ENCODE results near the gene MAST4.

The MAST4 gene

GRCh38 chr5:66603881-66604280, 7.7 kb downstream of the MAST4 start:
- Histone ChIP-seq H3K36me3 (ENCODE audit: control insufficient read depth, low read length) (no peaks in the 10 kb centered on the region), H3K79me2 (ENCODE audit: control insufficient read depth, low read length) (no peaks in the 10 kb centered on the region), H3F3A (ENCODE audit: control insufficient read depth, insufficient read depth) (no peaks in the 10 kb centered on the region), H3K9me3 (ENCODE audit: control insufficient read depth, insufficient read depth, low read length) (no peaks in the 10 kb centered on the region), H3K4me3 (ENCODE audit: low read length) (no peak overlapping the region), H3K27me3 (ENCODE audit: control insufficient read depth, low read length) (peaks cover 28% of the 10 kb centered on the region), H3K9me2 (replicated peaks; ENCODE audit: control insufficient read depth, low read length) (no peaks in the 10 kb centered on the region), H3K27ac (ENCODE audit: low read depth, low read length) (no peak overlapping the region), H3K4me2 (ENCODE audit: low read length) (no peak overlapping the region), H3K4me1 (ENCODE audit: control insufficient read depth, low read length) (no peaks in the 10 kb centered on the region), H4K20me1 (ENCODE audit: control insufficient read depth, insufficient read depth, low read depth, low read length) (no peaks in the 10 kb centered on the region)
- no peak for TF ChIP-seq EZH2phosphoT487 (IDR thresholded peaks at IDR 0.05; ENCODE audit: borderline replicate concordance, low read length)
- TF ChIP-seq, protein P1, sequence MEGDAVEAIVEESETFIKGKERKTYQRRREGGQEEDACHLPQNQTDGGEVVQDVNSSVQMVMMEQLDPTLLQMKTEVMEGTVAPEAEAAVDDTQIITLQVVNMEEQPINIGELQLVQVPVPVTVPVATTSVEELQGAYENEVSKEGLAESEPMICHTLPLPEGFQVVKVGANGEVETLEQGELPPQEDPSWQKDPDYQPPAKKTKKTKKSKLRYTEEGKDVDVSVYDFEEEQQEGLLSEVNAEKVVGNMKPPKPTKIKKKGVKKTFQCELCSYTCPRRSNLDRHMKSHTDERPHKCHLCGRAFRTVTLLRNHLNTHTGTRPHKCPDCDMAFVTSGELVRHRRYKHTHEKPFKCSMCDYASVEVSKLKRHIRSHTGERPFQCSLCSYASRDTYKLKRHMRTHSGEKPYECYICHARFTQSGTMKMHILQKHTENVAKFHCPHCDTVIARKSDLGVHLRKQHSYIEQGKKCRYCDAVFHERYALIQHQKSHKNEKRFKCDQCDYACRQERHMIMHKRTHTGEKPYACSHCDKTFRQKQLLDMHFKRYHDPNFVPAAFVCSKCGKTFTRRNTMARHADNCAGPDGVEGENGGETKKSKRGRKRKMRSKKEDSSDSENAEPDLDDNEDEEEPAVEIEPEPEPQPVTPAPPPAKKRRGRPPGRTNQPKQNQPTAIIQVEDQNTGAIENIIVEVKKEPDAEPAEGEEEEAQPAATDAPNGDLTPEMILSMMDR (IDR thresholded peaks at IDR 0.05; ENCODE audit: low read depth, low read length, poor library complexity, severe bottlenecking), result no peak

DNA sequence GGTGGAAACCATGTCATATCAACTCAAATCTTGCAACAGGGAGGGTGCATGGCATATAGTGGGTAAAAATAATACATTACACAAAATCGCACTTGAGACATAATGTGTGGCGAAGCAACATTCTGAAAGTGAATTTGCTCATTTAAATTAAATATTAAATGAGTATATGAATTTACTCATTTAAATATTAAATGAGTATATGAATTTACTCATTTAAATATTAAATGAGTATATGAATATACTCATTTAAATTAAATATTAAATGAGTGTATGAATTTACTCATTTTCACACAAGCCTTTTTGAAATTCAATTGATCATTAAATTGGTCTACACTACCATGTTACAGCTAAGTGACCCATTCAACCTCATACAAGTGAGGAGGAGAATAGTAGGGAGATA, 10.5 kb downstream of the MAST4 start:
- no peak for TF ChIP-seq EZH2phosphoT487 (IDR thresholded peaks at IDR 0.05; ENCODE audit: borderline replicate concordance, low read length)
- TF ChIP-seq, protein P1 (IDR thresholded peaks at IDR 0.05; ENCODE audit: low read depth, low read length, poor library complexity, severe bottlenecking), result no peak
- no peaks in the 10 kb centered on the region for H3K4me1 ChIP-seq (ENCODE audit: control insufficient read depth, low read length)
- no peaks in the 10 kb centered on the region for H3F3A ChIP-seq (ENCODE audit: control insufficient read depth, insufficient read depth)

GRCh38 chr5:66608501-66608900, 12.3 kb downstream of the MAST4 start:
- Histone ChIP-seq H3K4me2 (ENCODE audit: low read length) (no peak overlapping the region), H3K27me3 (ENCODE audit: control insufficient read depth, low read length) (peaks cover 8% of the 10 kb centered on the region; the same call in 1 of the 2 replicates), H3F3A (ENCODE audit: control insufficient read depth, insufficient read depth) (no peaks in the 10 kb centered on the region), H3K9me2 (replicated peaks; ENCODE audit: control insufficient read depth, low read length) (no peaks in the 10 kb centered on the region), H3K27ac (ENCODE audit: low read depth, low read length) (no peak overlapping the region), H3K36me3 (ENCODE audit: control insufficient read depth, low read length) (no peaks in the 10 kb centered on the region), H3K4me1 (ENCODE audit: control insufficient read depth, low read length) (no peaks in the 10 kb centered on the region), H3K9me3 (ENCODE audit: control insufficient read depth, insufficient read depth, low read length) (no peaks in the 10 kb centered on the region), H4K20me1 (ENCODE audit: control insufficient read depth, insufficient read depth, low read depth, low read length) (no peaks in the 10 kb centered on the region), H3K79me2 (ENCODE audit: control insufficient read depth, low read length) (no peaks in the 10 kb centered on the region), H3K4me3 (ENCODE audit: low read length) (no peak overlapping the region)
- TF ChIP-seq, protein P1 (IDR thresholded peaks at IDR 0.05; ENCODE audit: low read depth, low read length, poor library complexity, severe bottlenecking), result no peak
- TF ChIP-seq EZH2phosphoT487 (IDR thresholded peaks at IDR 0.05; ENCODE audit: borderline replicate concordance, low read length), result no peak

More for the DNA sequence above, 10.5 kb downstream of the MAST4 start:
- Histone ChIP-seq H3K27me3 (ENCODE audit: control insufficient read depth, low read length) (peaks cover 8% of the 10 kb centered on the region; the same call in 1 of the 2 replicates), H3K36me3 (ENCODE audit: control insufficient read depth, low read length) (no peaks in the 10 kb centered on the region), H4K20me1 (ENCODE audit: control insufficient read depth, insufficient read depth, low read depth, low read length) (no peaks in the 10 kb centered on the region), H3K79me2 (ENCODE audit: control insufficient read depth, low read length) (no peaks in the 10 kb centered on the region), H3K9me2 (replicated peaks; ENCODE audit: control insufficient read depth, low read length) (no peaks in the 10 kb centered on the region), H3K27ac (ENCODE audit: low read depth, low read length) (no peak overlapping the region), H3K9me3 (ENCODE audit: control insufficient read depth, insufficient read depth, low read length) (no peaks in the 10 kb centered on the region), H3K4me3 (ENCODE audit: low read length) (no peak overlapping the region), H3K4me2 (ENCODE audit: low read length) (no peak overlapping the region)

Data from DOHH2 (cell line).